ENCODE measurements around the gene EFCAB8.
"Not testable (repeated sequence)": the region's sequence is repeated elsewhere in the genome, so short reads cannot be mapped to it uniquely, and the experiment has no call there.

The EFCAB8 gene

DNA sequence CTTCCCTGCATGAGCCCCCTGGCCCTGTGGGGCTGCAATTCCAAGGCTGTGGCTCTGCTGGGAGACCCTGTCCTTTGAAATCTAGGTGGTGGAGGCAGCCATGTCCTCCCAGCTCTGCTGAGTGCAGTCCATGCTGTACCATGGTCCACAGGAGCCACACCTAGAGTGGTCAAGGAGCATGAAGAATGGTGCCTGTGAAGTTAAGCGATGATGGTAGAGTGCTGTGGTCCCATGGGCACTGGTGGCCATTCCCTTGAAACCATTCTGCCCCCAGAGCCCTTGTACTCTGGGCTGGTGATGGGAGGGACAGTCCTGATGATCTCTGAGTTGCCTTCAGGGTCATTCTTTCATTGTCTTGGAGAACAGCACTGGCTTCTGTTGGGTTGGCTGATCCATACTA lies 55.3 kb downstream of the EFCAB8 start:
- DNase-seq = no peak

DNA sequence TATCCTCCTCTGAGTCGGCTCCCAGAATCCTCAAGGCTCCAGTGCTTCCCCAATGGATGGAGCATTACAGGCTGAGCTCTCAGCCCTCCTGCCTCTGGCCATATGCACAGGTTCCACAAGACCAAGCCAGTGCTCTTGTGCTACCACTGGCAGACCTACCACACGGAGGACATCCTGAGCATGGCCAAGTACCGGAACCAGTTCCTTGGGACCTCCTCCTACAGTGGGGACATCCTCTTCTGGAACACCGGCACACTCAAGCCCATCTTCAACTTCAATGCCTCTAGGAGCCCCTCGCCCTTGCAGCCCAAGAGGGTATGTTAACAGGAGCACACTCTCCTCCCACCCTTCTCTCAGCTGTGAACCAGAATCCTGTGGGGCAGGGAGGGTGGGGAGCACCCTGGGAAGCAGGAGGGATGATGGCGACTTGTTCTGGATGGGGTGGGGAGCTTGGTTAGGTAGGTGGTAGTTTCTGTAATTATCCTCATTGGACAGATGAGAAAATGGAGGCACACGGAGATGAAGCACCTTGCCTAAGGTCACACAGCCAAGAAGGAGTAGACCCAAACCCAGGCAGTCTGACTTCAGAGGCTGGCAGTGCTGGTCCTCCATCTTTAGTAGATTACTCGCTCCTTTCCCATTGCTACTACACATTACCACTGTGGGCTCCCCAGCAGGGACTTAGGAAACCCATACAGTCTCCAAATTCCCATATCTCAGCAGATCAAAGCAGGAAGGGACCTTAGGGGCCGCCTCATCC lies 58.6 kb downstream of the EFCAB8 start:
- no peak for DNase-seq

DNA sequence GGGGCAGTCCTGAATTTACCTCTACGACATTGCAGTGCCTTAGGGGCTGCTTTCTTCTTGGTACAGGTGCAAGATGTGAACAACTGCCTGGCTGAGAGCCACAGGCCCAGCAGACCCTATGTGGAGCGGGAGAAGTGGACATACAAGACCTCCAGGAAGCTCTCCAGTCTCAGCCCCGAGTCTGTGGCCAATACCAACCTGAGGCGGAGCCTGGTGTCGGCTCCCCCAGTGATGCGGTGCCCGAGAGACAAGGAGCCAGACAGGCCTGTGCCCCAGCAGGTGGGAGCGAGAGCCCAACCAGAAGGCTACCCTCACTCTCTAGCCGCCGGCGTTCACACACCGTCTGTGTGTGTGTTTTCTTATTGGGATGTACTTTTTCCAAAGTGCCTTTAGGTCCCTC lies 59.6 kb downstream of the EFCAB8 start:
- no peak for DNase-seq

DNA sequence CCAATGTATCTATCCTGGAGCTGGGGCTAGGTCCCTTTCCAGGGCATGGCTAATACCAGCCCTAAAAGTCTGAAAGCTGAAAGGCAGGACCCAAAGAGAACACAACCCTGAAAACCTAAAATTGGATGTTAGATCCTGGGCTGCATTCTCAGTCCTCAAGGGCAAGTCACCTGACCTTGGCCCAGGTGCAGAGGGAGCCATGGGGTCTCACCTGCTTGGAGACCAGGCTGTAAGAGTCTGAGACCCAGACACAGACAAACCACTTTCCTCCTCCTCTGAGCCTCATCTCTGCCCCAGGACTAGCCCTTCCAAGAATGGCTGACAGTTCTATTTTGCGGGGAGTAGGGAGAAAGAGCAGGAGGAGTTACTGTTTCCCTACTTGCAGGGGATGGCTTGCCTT lies 60.0 kb downstream of the EFCAB8 start:
- DNase-seq = no peak

DNA sequence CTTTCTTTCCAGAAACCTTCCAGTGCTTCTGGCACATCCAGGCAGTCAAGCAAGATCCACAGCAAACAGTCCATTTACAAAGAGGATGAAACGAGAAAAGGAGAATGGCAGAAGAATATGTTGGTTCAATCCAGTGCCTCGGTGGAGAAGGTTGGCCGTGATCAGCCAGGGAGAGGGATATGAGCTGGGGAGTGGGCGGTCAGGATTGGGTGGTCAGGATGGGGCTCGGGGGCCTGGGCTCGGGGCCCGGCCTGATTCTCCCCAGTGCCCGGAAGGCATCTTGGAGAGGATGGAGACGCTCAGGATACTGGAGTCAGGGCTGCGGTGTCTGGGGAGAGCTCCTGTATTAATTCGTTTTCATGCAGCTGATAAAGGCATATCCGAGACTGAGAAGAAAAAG lies 61.3 kb downstream of the EFCAB8 start:
- DNase-seq = no peak

DNA sequence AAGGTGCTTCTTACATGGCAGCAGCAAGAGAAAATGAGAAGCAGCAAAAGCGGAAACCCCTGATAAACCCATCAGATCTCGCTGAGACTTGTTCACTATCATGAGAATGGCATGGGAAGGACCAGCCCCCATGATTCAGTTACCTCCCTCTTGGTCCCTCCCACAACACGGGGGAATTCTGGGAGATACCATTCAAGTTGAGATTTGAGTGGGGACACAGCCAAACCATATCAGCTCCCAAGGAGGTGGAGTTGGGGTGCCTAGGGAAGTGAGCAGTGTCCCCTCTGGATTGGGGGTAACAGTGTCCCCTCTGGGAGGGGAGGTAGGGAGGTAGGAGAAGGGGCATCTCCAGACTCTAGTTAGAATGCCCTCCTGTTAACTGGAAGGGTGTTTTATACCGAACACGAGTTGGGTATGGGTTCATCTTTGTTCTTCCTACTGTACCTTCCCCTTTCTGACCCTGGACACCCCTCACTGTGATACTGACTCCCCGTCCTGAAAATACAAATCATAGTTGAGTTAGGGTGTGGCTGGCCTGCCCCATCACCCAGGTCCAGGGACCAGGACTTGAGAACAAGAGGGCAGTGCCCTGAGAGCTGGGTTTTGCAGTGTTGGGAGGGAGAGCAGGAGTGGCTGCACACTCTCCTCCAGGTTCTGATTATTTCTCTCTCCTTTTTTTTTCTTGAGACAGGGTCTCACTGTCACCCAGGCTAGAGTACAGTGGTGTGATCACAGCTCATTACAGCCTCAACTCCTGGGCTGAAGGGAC lies 62.0 kb downstream of the EFCAB8 start:
- DNase-seq = no peak

DNA sequence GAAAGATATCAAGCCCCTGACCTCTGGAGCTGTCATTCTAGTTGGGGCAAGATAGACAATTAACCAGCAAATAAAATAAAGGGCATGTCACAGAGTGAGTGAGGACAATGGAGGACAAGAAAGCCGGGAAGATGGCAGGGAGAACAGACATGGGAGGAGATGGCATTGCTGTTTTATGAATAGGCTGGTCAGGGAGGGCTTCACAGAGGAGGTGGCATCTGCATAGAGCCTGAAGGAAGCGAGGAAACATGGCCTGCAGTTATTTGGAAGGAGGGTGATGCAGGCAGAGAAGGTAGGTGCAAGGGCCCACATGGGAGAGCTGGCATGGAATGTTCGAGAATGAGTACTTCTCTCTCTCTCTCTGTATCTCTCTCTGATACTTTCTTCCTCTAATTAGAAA lies 63.7 kb downstream of the EFCAB8 start:
- DNase-seq = no peak

DNA sequence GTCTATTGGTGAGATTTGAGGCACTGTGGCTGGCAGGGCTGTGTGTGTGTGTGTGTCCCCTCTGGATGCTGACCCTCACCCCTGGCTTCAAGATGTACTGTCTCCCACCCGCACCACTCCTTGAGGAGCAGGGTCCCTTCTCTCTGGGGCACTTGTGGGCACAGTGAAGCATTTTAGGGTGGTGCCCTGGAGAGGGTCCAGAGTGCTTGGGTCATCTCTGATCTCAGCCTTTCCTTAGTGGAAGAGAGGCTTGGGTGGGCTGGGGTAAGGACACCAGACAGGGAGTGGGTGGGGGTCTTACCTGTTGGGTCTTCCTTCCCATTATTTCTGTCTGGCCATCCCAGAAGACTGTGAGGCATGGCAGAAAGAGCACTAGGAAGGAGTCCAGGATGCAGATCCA lies 66.1 kb downstream of the EFCAB8 start:
- no peak for DNase-seq

DNA sequence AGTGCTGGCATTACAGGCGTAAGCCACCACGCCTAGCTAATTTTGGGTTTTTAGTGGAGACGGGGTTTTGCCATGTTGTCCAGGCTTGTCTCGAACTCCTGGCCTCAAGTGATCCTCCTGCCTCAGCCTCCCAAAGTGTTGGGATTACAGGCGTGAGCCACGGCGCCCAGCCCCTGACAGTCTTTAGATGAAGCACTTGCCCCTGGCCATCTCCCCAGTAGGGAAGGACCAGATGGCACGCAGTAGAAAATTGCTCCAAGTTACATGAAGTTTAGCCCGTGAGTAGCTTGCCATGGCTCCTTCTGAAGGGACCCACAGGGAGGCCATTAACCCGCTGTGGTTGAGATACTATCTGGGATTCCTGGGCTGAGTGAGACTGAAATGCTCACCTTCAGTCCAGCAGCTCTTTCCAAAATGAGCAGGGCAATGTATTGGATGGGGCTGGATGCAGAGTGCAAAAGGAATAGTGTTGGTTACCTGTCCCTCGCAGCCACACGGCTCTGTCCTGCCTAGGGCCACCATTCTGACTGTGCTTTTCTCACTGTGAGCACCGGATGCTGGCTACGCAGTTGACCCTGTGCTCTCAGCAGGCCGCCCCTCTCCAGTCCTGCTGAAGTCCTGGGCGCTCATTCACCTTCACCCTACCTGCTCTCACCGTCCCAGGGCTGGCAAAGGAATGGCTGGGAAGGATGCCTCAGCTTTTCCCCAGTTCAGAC lies 66.9 kb downstream of the EFCAB8 start:
- no peak for DNase-seq

DNA sequence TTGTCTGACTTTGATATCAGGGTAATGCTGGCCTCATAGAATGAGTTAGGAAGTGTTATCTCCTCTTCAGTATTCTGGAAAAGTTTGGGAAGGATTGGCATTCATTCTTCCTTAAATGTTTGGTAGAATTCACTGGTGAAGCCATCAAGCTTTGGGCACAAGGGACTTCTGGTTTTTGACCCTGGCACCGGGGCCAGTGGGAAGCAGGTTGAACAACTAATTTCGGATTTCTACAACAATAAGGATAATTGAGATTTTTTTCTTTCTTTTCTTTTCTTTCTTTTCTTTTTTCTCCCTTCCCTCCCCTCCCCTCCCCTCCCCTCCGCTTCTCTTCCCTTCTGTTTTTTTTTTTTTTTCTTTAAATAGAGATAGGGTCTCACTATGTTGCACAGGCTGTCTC lies 70.4 kb downstream of the EFCAB8 start:
- DNase-seq = no peak

DNA sequence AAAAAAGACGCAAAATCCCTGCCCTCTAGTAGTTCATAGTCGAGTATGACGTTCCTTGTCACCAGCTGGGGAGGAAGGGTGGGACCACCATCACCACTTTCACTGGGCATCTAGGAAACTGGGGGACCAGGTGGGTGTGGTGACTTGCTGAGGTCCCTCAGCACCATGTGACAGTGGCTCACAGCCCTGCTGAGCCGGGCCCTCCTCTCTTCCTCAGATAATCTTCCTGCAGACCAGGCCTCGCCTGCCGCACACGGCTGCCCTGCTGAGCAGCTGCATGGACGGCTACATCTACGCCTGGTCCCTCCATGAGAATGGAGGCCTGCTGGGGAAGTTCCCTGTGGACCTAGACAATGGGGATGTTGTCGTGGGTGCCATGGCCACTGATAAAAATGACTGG lies 71.5 kb downstream of the EFCAB8 start:
- no peak for DNase-seq

DNA sequence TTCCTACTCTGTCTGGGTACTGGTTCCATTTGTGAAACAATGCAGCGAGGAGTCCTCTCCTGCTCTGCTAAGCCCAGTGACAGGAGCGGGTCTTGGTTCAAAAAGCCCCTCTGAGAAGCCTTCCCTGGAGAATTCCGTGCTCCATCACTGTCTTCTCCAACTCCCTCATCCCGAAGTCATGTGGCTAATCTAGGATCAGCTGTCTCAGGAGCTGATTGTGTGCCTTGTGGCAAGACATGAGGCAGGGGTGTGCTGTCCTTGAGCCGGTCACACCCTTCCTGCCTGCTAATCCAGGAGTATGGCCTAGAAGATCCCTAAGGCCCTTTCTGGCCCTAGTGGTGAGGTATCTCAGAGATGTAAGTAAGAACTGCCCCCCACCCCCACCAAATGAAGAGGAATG lies 72.0 kb downstream of the EFCAB8 start:
- DNase-seq = no peak

DNA sequence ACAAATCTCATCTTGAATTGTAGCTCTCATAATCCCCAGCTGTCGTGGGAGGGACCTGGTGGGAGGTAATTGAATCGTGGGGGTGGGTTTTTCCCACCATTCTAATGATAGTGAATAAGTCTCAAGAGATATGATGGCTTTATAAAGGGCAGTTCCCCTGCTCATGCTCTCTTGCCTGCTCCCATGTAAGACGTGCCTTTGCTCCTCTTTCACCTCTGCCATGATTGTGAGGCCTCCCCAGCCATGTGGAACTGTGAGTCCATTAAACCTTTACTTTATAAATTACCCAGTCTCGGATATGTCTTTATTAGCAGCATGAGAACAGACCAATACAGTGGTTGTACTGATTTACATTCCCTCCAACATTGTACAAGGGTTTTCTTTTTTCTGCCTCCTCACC lies 75.9 kb downstream of the EFCAB8 start:
- DNase-seq = no peak

DNA sequence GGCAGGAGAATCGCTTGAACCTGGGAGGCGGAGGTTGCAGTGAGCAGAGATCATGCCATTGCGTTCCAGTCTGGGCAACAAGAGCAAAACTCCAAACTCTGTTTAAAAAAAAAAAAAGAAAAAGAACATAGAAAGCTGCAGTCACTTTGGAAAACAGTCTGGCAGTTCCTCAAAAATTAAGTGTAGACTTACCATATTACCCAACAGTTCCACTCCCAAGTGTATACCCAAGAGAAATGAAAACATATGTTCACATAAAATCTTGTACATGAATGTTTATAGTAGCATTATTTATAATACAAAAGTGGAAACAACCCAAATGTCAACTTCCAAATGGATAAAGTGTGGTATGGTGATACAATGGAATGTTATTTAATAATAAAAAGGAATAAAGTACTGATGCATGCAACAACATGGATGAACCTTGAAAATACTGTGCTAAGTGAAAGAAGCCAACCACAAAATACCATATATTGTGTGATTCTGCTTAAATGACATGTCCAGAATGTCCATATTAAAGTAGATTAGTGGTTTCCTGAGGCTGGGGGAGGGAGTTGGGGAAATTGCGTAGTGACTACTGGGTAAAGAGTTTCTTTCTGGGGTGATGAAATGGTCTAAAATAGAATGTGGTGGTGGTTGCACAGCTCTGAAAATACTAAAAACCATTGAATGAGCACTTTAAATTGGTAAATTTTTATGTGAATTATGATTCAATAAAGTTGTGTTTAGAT lies 82.6 kb downstream of the EFCAB8 start:
- DNase-seq = no peak

DNA sequence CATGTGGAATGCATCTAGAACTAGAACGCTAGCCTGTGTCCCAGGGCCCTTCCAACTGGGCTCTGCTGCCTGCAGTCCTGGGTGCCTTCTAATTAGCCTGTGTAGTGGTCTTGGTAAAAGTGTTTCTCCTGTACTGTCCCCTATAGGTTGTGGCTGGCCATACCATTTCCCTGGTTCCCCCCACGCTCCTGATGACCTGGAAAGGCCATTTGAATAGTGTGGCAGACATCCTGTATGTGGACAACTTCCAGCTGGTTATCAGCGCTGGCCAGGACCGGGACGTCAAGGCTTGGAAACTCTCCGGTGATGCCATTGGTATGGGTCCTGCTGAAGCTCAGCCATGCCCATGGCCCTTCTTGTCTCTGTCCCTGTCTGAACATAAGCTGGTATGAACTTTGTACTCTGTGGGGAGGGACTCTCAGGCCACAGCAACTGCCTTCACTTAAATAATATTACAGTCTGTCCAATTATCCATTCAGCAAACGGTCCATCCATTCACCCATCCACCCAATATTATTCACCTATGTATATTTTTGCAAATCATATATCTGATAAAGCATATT lies 84.8 kb downstream of the EFCAB8 start:
- no peak for DNase-seq

DNA sequence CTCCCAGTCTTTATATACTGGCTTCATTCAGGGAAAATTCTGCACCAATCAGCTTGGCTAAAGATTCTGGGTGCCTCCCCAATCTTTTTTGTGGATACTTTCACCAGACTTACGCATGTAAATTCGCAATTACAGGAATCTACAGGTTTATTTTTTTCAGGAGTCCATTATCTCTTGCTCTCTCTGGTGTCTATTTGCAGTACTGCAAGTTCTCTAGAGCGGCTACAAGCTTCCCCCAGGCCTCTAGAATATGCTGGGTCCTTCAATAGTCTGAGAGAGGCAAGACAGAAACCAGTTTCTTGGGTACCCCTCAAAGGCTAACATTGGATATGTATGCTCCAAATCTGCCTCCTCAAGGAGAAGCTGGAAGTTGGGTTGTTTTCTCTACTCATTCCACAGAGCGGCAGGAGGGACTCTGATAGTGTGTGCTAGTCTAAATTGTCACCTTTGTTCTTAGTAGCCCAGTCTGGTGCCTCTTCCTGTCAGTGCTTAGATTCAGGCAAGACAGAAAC lies 87.0 kb downstream of the EFCAB8 start:
- no peak for DNase-seq

DNA sequence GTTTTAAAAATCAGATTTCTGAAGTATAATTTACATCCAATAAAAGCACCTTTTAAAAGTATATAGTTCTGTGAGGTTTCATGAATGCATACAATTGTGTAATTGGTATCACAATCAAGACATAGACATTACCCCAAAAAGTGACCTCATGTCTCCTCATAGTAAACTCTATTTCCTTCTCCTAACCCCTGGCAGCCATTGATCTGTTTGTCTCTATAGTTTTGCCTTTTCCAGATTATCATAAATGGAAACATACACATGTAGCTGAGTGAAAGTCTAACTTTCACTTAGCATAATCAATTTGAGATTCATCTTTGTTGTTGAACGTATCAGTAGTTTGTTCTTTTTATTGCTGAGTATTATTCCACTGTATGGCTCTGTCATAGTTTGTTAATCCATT lies 87.9 kb downstream of the EFCAB8 start:
- DNase-seq = no peak

DNA sequence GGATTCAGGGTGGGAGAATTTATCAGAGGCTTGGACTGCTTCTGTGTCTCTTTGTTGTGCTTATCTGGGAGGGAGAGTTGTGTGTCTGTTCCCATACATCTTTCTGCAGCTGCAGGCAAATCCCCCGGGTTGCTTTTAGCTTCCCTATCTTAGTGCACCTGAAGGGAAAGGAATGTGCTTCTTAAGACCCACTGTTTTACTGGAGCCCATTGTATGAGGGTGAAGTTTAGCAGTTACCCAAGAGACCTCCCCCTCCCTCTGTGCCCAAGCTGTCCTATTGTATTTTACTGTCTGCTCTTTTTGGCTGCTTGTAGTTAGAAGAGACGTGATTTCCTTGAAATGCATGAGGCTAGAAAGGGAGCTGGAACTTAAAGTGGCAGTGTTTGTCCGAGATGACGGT lies 91.8 kb downstream of the EFCAB8 start:
- not testable (repeated sequence) for DNase-seq

DNA sequence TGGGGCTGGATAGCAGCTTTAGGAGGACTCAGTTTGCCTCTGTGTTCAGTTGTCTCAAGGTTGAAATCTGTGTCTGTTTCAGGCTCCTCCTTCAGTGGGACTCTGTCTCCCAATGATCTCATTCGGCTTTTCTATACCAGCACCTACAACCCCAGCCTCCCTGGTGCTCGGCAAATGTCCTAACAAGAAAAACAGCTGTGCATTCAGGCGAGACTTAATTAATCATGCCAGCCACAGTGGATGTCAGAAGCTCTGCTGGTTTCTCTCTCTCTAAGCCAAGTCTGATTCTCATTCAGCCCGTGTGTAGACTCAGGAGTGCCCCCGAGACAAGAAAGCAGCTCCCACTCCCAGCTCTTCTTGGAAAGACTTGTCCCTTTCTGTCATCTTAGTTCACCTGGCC lies 98.7 kb downstream of the EFCAB8 start:
- no peak for DNase-seq

DNA sequence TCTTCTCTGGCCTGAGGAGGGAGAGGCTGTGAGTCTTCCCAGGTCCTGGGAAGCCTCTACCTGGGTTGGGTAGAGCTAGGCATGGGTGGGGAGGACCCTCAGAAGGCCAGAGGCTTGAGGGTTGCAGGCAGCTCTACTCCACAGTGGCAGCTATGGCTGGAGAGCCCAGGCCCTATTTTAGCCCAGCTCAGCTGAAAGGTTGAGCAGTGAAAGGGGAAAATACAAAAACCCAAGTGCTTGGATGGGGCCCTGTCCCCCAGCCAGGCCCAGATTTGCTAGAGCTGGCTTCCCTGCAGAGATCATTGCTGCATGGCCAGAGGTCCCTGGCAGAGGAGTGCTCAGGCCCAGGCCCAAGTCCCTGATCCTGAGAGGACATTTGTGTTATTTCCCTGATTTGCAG lies 99.9 kb downstream of the EFCAB8 start:
- DNase-seq = no peak

DNA sequence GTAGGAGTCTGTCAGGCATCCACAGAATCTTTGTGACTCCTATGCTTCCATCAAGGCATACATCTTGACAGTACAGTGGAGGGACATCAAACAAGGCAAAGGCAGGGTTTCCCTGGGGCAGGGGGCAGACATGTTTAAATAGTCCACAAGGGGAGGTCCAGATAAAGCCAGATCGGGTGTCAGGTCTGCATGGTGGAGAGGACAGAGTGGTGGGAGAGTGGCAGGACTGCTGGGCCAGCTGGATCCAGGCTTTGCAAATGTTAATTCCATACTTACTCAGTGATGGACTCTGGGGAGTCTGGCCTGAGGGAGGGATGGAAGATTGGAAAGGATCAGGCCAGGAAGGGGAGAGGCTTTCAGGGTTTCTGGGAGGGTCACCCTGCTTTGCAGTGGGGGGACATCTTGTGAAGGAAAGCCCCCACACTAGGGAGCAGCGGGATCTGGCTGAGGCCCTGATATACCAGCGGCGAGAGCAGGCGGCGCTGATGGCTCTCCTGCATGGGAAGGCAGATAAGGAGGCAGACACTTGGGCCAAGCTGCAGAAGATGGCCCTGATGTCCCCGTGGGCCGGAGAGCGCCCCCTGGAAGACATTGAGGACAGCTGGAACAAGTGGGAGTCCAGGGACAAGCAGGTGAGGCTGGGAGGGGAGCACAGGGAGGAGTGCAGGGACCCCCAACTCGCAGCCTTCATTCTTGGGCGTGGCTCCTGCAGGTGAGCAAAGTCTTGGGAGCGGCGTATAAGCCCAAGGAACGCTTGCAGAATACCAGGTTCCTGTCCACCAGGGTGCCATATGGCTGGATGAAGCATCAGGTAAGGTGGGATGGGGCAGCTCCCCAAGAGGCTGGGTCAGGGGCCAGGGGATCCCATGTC lies 100.9 kb downstream of the EFCAB8 start:
- peak in 1 of 2 donors; percentile 13 for DNase-seq

DNA sequence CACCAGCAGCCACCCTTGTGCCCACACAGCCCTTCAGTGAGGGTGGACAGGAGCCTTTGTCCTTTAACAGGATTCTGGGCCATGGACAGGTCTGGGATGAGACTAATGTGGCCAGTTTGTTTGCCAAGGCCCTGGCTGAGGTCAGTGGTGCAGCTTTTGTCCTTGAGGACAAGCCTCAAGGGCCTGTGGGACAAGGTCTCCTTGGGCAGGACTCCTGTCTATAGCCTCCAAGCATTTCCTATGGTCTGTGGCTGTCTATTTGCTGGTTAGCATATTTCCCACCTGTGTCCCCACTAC lies 101.4 kb downstream of the EFCAB8 start:
- no peak for DNase-seq

Data from stimulated activated CD4-positive, alpha-beta T cell treated with anti-CD3 and anti-CD28 coated beads, Interleukin-2, amount 100 ng/mL, for 24 hours (primary cell).